ENCODE data around the gene TASOR. TPM values are rescaled to one million over a fixed set of nuclear protein-coding genes. Genes with fewer than 3 reads are reported as not detected.
A peak's percentile ranks its signal among the peaks of the same experiment; 100 is the strongest.
"Not testable (repeated sequence)": the region's sequence is repeated elsewhere in the genome, so short reads cannot be mapped to it uniquely, and the experiment has no call there.

TASOR gene
- total and polyA plus RNA-seq, 7 experiments from 2014 or later = 24.5 to 113 (median 64.1) TPM

GRCh38 chr3:56700151-56700550, 17.1 kb upstream of the TASOR start:
- Mint-ChIP-seq H3K4me1 (peaks cover 20 to 42% (median 33%) of the 10 kb centered on the region in 7 donors), H3K9me3 (no peaks in the 10 kb centered on the region), H3K4me3 (no peak overlapping the region), H3K27me3 (no peaks in the 10 kb centered on the region), H3K36me3 (no peaks in the 10 kb centered on the region), H3K27ac (peak overlapping the region in 5 of 9 donors; percentile 2 to 75 (median 32))
- Histone ChIP-seq H3K4me3 (ENCODE audit: low read length) (no peak overlapping the region), H3K4me1 (ENCODE audit: control insufficient read depth in 2 of 2, insufficient read depth in 2 of 2, low read length in 2 of 2) (peaks cover 19 to 20% of the 10 kb centered on the region in 2 donors), H3K27me3 (ENCODE audit: control insufficient read depth in 2 of 2, insufficient read depth in 2 of 2, low read length in 2 of 2) (no peaks in the 10 kb centered on the region), H3K27ac (ENCODE audit: low read depth, low read length) (no peak overlapping the region), H3K36me3 (ENCODE audit: control insufficient read depth in 2 of 3, insufficient read depth in 3 of 3, low read length in 3 of 3) (no peaks in the 10 kb centered on the region), H3K9me3 (ENCODE audit: control insufficient read depth in 2 of 3, low read length in 3 of 3) (no peaks in the 10 kb centered on the region)
- no peak for DNase-seq
- ATAC-seq = no peak
- ChIA-PET CTCF (interaction anchor here (0.7 to 7.4 kb wide), 6 partner anchors 79 to 292 kb away, joined by 3 to 169 read pairs (median 5); partner anchors contain the start of gene ARHGEF3), POLR2A (interaction anchor here (1.2 kb wide), 1 partner anchor 101 kb away, joined by 4 read pairs; the partner anchor contains the start of gene ARHGEF3)
- intact Hi-C loops (cut with micrococcal nuclease) = loop anchor here (5.0 to 10.0 kb wide), 2 partner anchors 355 to 527 kb away; partner anchors contain the start of gene APPL1 (in 2 of the 2)

- ATAC-seq = peak; percentile 80
- Mint-ChIP-seq H3K27ac (peak overlapping the region; percentile 48 to 88 (median 80)), H3K27me3 (no peaks in the 10 kb centered on the region), H3K36me3 (no peaks in the 10 kb centered on the region), H3K4me3 (peak overlapping the region in 9 of 10 donors; percentile 10 to 76 (median 52)), H3K9me3 (no peaks in the 10 kb centered on the region), H3K4me1 (peaks cover 33 to 52% (median 47%) of the 10 kb centered on the region in 7 donors)
- intact Hi-C loops (cut with micrococcal nuclease) = no loop called here
- peaks cover 32 to 36% of the 10 kb centered on the region in 2 donors for H3K4me1 ChIP-seq (ENCODE audit: control insufficient read depth in 2 of 2, insufficient read depth in 2 of 2, low read length in 2 of 2)
- no peak overlapping the region for H3K4me3 ChIP-seq (ENCODE audit: low read length)
- no peaks in the 10 kb centered on the region for H3K36me3 ChIP-seq (ENCODE audit: control insufficient read depth in 2 of 3, insufficient read depth in 3 of 3, low read length in 3 of 3)
- no peaks in the 10 kb centered on the region for H3K27me3 ChIP-seq (ENCODE audit: control insufficient read depth in 2 of 2, insufficient read depth in 2 of 2, low read length in 2 of 2)
- peak overlapping the region; percentile 42 for H3K27ac ChIP-seq (ENCODE audit: low read depth, low read length)
- peak in 7 of 9 donors; percentile 31 to 71 (median 55) for DNase-seq
- ChIA-PET CTCF (interaction anchor here (0.8 to 1.8 kb wide), 9 partner anchors 9 to 295 kb away, joined by 3 to 8 read pairs (median 4); partner anchors contain the start of gene TASOR), POLR2A (interaction anchor here (0.7 to 5.2 kb wide), 10 partner anchors 9 to 138 kb away, joined by 4 to 54 read pairs (median 6); partner anchors contain the start of genes ARHGEF3, CCDC66 and TASOR)
- H3K9me3 ChIP-seq (ENCODE audit: control insufficient read depth in 2 of 3, low read length in 3 of 3) = no peaks in the 10 kb centered on the region
Observed at GRCh38 chr3:56694867-56695683, 12.0 kb upstream of the TASOR start.

GRCh38 chr3:56693750-56694149, 10.7 kb upstream of the TASOR start:
- peaks cover 33 to 49% (median 44%) of the 10 kb centered on the region in 7 donors for H3K4me1 Mint-ChIP-seq
- no peaks in the 10 kb centered on the region for H3K36me3 Mint-ChIP-seq
- intact Hi-C loops (cut with micrococcal nuclease) = loop anchor here (1.0 kb wide), 1 partner anchor 10 kb away; the partner anchor contains the start of gene TASOR (in 2 of the 2)
- CTCF ChIA-PET = interaction anchor here (0.6 to 1.8 kb wide), 4 partner anchors 9 to 106 kb away, joined by 3 to 8 read pairs (median 6); no protein-coding TSS in a partner anchor
- Histone ChIP-seq H3K9me3 (ENCODE audit: control insufficient read depth in 2 of 3, low read length in 3 of 3) (no peaks in the 10 kb centered on the region), H3K27ac (ENCODE audit: low read depth, low read length) (peak overlapping the region; percentile 26), H3K36me3 (ENCODE audit: control insufficient read depth in 2 of 3, insufficient read depth in 3 of 3, low read length in 3 of 3) (no peaks in the 10 kb centered on the region), H3K27me3 (ENCODE audit: control insufficient read depth in 2 of 2, insufficient read depth in 2 of 2, low read length in 2 of 2) (no peaks in the 10 kb centered on the region), H3K4me1 (ENCODE audit: control insufficient read depth in 2 of 2, insufficient read depth in 2 of 2, low read length in 2 of 2) (peaks cover 32 to 36% of the 10 kb centered on the region in 2 donors), H3K4me3 (ENCODE audit: low read length) (no peak overlapping the region)
- ATAC-seq = peak; percentile 60
- H3K27me3 Mint-ChIP-seq = no peaks in the 10 kb centered on the region
- peak overlapping the region; percentile 57 to 90 (median 80) for H3K4me3 Mint-ChIP-seq
- POLR2A ChIA-PET = interaction anchor here (0.5 to 5.2 kb wide), 7 partner anchors 11 to 295 kb away, joined by 3 to 54 read pairs (median 4); partner anchors contain the start of genes CCDC66 and TASOR
- peak overlapping the region; percentile 37 to 84 (median 68) for H3K27ac Mint-ChIP-seq
- no peaks in the 10 kb centered on the region for H3K9me3 Mint-ChIP-seq
- no peak for DNase-seq

GRCh38 chr3:56692520-56693433, 9.7 kb upstream of the TASOR start:
- Histone ChIP-seq H3K4me1 (ENCODE audit: control insufficient read depth in 2 of 2, insufficient read depth in 2 of 2, low read length in 2 of 2) (peaks cover 32 to 36% of the 10 kb centered on the region in 2 donors), H3K4me3 (ENCODE audit: low read length) (peak overlapping the region; percentile 52), H3K27ac (ENCODE audit: low read depth, low read length) (peak overlapping the region; percentile 26)
- not testable (repeated sequence) for H3K9me3 Mint-ChIP-seq; H3K9me3 ChIP-seq (ENCODE audit: control insufficient read depth in 2 of 3, low read length in 3 of 3); H3K27me3 ChIP-seq (ENCODE audit: control insufficient read depth in 2 of 2, insufficient read depth in 2 of 2, low read length in 2 of 2); H3K36me3 ChIP-seq (ENCODE audit: control insufficient read depth in 2 of 3, insufficient read depth in 3 of 3, low read length in 3 of 3); H3K36me3 Mint-ChIP-seq; H3K27me3 Mint-ChIP-seq
- POLR2A ChIA-PET = interaction anchor here (0.6 to 5.2 kb wide), 8 partner anchors 10 to 1024 kb away, joined by 3 to 54 read pairs (median 4); partner anchors contain the start of genes ARHGEF3 and TASOR
- DNase-seq = peak in 7 of 9 donors; percentile 41 to 67 (median 57)
- H3K4me1 Mint-ChIP-seq = peaks cover 33 to 49% (median 46%) of the 10 kb centered on the region in 7 donors
- peak; percentile 75 for ATAC-seq
- intact Hi-C loops (cut with micrococcal nuclease) = loop anchor here (1.0 kb wide), 1 partner anchor 9 kb away; the partner anchor contains the start of gene TASOR (in 2 of the 2)
- CTCF ChIA-PET = interaction anchor here (0.6 to 1.3 kb wide), 7 partner anchors 10 to 223 kb away, joined by 3 to 6 read pairs (median 3); no protein-coding TSS in a partner anchor
- peak overlapping the region; percentile 37 to 84 (median 67) for H3K27ac Mint-ChIP-seq
- H3K4me3 Mint-ChIP-seq = peak overlapping the region; percentile 57 to 90 (median 80)

- intact Hi-C loops (cut with micrococcal nuclease); H3K27me3 ChIP-seq (ENCODE audit: control insufficient read depth in 2 of 2, insufficient read depth in 2 of 2, low read length in 2 of 2); ATAC-seq; H3K27ac ChIP-seq (ENCODE audit: low read depth, low read length); H3K27ac Mint-ChIP-seq; H3K9me3 ChIP-seq (ENCODE audit: control insufficient read depth in 2 of 3, low read length in 3 of 3); H3K4me3 ChIP-seq (ENCODE audit: low read length); H3K27me3 Mint-ChIP-seq; H3K36me3 Mint-ChIP-seq; H3K36me3 ChIP-seq (ENCODE audit: control insufficient read depth in 2 of 3, insufficient read depth in 3 of 3, low read length in 3 of 3); DNase-seq; H3K9me3 Mint-ChIP-seq: not testable (repeated sequence)
- peaks cover 33 to 49% (median 46%) of the 10 kb centered on the region in 7 donors for H3K4me1 Mint-ChIP-seq
- H3K4me3 Mint-ChIP-seq = peak overlapping the region in 1 of 10 donors; percentile 75
- ChIA-PET CTCF (interaction anchor here (0.6 kb wide), 1 partner anchor 140 kb away, joined by 4 read pairs; no protein-coding TSS in a partner anchor), POLR2A (interaction anchor here (1.0 to 5.2 kb wide), 4 partner anchors 9 to 111 kb away, joined by 3 to 54 read pairs (median 4); partner anchors contain the start of genes ARHGEF3 and TASOR)
- peaks cover 32 to 36% of the 10 kb centered on the region in 2 donors for H3K4me1 ChIP-seq (ENCODE audit: control insufficient read depth in 2 of 2, insufficient read depth in 2 of 2, low read length in 2 of 2)
Observed at GRCh38 chr3:56692001-56692365, 8.9 kb upstream of the TASOR start.
